ENCODE results near the gene JUN. TPM values are rescaled to one million over a fixed set of nuclear protein-coding genes. Genes with fewer than 3 reads are reported as not detected.

The JUN gene
- polyA plus RNA-seq, 1 experiment: 23.4 TPM

GRCh38 chr1:58824753-58825389, 41.0 kb upstream of the JUN start:
- ChIA-PET CTCF (no interaction called here), POLR2A (no interaction called here)
- H3K36me3 ChIP-seq (ENCODE audit: control insufficient read depth, insufficient read depth, low read length): no peaks in the 10 kb centered on the region
- H3K27me3 ChIP-seq (ENCODE audit: control insufficient read depth, insufficient read depth, low read length): no peaks in the 10 kb centered on the region
- DNase-seq (ENCODE audit: low read depth): no peak
- TF ChIP-seq, protein P1, sequence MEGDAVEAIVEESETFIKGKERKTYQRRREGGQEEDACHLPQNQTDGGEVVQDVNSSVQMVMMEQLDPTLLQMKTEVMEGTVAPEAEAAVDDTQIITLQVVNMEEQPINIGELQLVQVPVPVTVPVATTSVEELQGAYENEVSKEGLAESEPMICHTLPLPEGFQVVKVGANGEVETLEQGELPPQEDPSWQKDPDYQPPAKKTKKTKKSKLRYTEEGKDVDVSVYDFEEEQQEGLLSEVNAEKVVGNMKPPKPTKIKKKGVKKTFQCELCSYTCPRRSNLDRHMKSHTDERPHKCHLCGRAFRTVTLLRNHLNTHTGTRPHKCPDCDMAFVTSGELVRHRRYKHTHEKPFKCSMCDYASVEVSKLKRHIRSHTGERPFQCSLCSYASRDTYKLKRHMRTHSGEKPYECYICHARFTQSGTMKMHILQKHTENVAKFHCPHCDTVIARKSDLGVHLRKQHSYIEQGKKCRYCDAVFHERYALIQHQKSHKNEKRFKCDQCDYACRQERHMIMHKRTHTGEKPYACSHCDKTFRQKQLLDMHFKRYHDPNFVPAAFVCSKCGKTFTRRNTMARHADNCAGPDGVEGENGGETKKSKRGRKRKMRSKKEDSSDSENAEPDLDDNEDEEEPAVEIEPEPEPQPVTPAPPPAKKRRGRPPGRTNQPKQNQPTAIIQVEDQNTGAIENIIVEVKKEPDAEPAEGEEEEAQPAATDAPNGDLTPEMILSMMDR (IDR thresholded peaks at IDR 0.05; ENCODE audit: insufficient read depth, low read depth, low read length): no peak
- no peak overlapping the region for H3K4me3 ChIP-seq (ENCODE audit: low read depth, low read length)

- ChIA-PET POLR2A (no interaction called here), CTCF (interaction anchor here (1.2 kb wide), 1 partner anchor 11 kb away, joined by 5 read pairs; no protein-coding TSS in a partner anchor)
These were observed 39.7 kb upstream of the JUN start for GRCh38 chr1:58823481-58824010.

GRCh38 chr1:58821309-58821708, 37.5 kb upstream of the JUN start:
- ChIA-PET CTCF (interaction anchor here (0.5 kb wide), 1 partner anchor 29 kb away, joined by 3 read pairs; no protein-coding TSS in a partner anchor), POLR2A (no interaction called here)
- no peak for DNase-seq (ENCODE audit: low read depth)
- H3K27me3 ChIP-seq (ENCODE audit: control insufficient read depth, insufficient read depth, low read length): no peaks in the 10 kb centered on the region
- H3K4me3 ChIP-seq (ENCODE audit: low read depth, low read length): no peak overlapping the region
- H3K36me3 ChIP-seq (ENCODE audit: control insufficient read depth, insufficient read depth, low read length): no peaks in the 10 kb centered on the region
- TF ChIP-seq, protein P1 (IDR thresholded peaks at IDR 0.05; ENCODE audit: insufficient read depth, low read depth, low read length): no peak

More at GRCh38 chr1:58823481-58824010, 39.7 kb upstream of the JUN start:
- TF ChIP-seq, protein P1 (IDR thresholded peaks at IDR 0.05; ENCODE audit: insufficient read depth, low read depth, low read length): no peak
- H3K27me3 ChIP-seq (ENCODE audit: control insufficient read depth, insufficient read depth, low read length): no peaks in the 10 kb centered on the region
- DNase-seq (ENCODE audit: low read depth): peak; percentile 42
- no peak overlapping the region for H3K4me3 ChIP-seq (ENCODE audit: low read depth, low read length)
- no peaks in the 10 kb centered on the region for H3K36me3 ChIP-seq (ENCODE audit: control insufficient read depth, insufficient read depth, low read length)

- ChIA-PET CTCF (interaction anchor here (0.8 kb wide), 2 partner anchors 16 to 257 kb away, joined by 3 to 4 read pairs; no protein-coding TSS in a partner anchor), POLR2A (no interaction called here)
- H3K27me3 ChIP-seq (ENCODE audit: control insufficient read depth, insufficient read depth, low read length): no peaks in the 10 kb centered on the region
- no peaks in the 10 kb centered on the region for H3K36me3 ChIP-seq (ENCODE audit: control insufficient read depth, insufficient read depth, low read length)
- no peak overlapping the region for H3K4me3 ChIP-seq (ENCODE audit: low read depth, low read length)
- DNase-seq (ENCODE audit: low read depth): no peak
- TF ChIP-seq, protein P1 (IDR thresholded peaks at IDR 0.05; ENCODE audit: insufficient read depth, low read depth, low read length): no peak
These were observed 35.1 kb upstream of the JUN start for GRCh38 chr1:58818976-58819375.

- TF ChIP-seq, protein P1 (IDR thresholded peaks at IDR 0.05; ENCODE audit: insufficient read depth, low read depth, low read length): no peak
- ChIA-PET POLR2A (no interaction called here), CTCF (no interaction called here)
- Histone ChIP-seq H3K4me3 (ENCODE audit: low read depth, low read length) (no peak overlapping the region), H3K36me3 (ENCODE audit: control insufficient read depth, insufficient read depth, low read length) (no peaks in the 10 kb centered on the region), H3K27me3 (ENCODE audit: control insufficient read depth, insufficient read depth, low read length) (no peaks in the 10 kb centered on the region)
- no peak for DNase-seq (ENCODE audit: low read depth)
These were observed 34.2 kb upstream of the JUN start for GRCh38 chr1:58818075-58818474.
